A673 (cell line): ENCODE measurements around the gene CHID1. TPM values are rescaled to one million over a fixed set of nuclear protein-coding genes. Genes with fewer than 3 reads are reported as not detected.

Experiments
- BruUV-seq: library from RNA; stranded (reverse); fragments of 400-500 nt; replicated peaks from 2 replicates; lab custom pipeline; 2021; lab: Mats Ljungman, UMichigan
- CTCF ChIA-PET: fragments of 300-600 bp; sonication (Branson Sonifier 250); formaldehyde crosslinking; loops from one replicate; lab custom pipeline; 2022; ENCODE audit warnings: antibody characterized with exemption; lab: Charles Lee
- POLR2A ChIA-PET: fragments of 300-600 bp; sonication (Branson Sonifier 250); formaldehyde crosslinking; loops from one replicate; lab custom pipeline; 2022; ENCODE audit warnings: antibody characterized with exemption; ENCODE audit not compliant: low non-redundant PET; lab: Charles Lee
- DNase-seq: peaks from one replicate; pipeline ENCODE4 v3.0.0-alpha.2; 2015; ENCODE audit warnings: low spot score
- H3K27ac ChIP-seq: fragments of 200-600 bp; sonication (generic); 2 replicates; pipeline ENCODE4 v1.5.1; 2016; ENCODE audit warnings: mixed run types, low read depth, mild to moderate bottlenecking, mixed read lengths, antibody characterized with exemption, low read length; ENCODE audit not compliant: poor library complexity, severe bottlenecking
- H3K27me3 ChIP-seq: fragments of 200-600 bp; sonication (generic); replicated peaks from 2 replicates; pipeline ENCODE4 v1.6.1; 2017; ENCODE audit warnings: mixed run types, low read depth, mild to moderate bottlenecking, mixed read lengths, antibody characterized with exemption, low read length; ENCODE audit not compliant: insufficient read depth, poor library complexity
- H3K36me3 ChIP-seq: fragments of 200-600 bp; sonication (generic); 2 replicates; pipeline ENCODE4 v1.6.1; 2016; ENCODE audit warnings: mixed run types, mild to moderate bottlenecking, mixed read lengths, antibody characterized with exemption, low read length; ENCODE audit not compliant: insufficient read depth, poor library complexity, severe bottlenecking
- H3K4me1 ChIP-seq: fragments of 200-600 bp; sonication (generic); 2 replicates; pipeline ENCODE4 v1.6.1; 2017; ENCODE audit warnings: mixed run types, mild to moderate bottlenecking, mixed read lengths, antibody characterized with exemption, low read length; ENCODE audit not compliant: insufficient read depth, poor library complexity, severe bottlenecking
- H3K4me3 ChIP-seq: fragments of 200-600 bp; sonication (generic); 2 replicates; pipeline ENCODE4 v1.5.1; 2016; ENCODE audit warnings: low read depth, mixed run types, mild to moderate bottlenecking, mixed read lengths, low read length; ENCODE audit not compliant: poor library complexity, severe bottlenecking
- H3K9me3 ChIP-seq: fragments of 200-600 bp; sonication (generic); 2 replicates; pipeline ENCODE4 v1.6.1; 2016; ENCODE audit warnings: mixed run types, low read depth, mild to moderate bottlenecking, mixed read lengths, antibody characterized with exemption, low read length; ENCODE audit not compliant: poor library complexity, severe bottlenecking
- CTCF ChIP-seq: fragments of 300-800, 200-600 bp; sonication (generic); conservative IDR thresholded peaks from 2 replicates; pipeline ENCODE4 v1.5.1; 2017; ENCODE audit warnings: low read depth, mild to moderate bottlenecking, antibody characterized with exemption, low read length, moderate library complexity, mixed read lengths
- EZH2 ChIP-seq: fragments of 200-600 bp; sonication (generic); IDR thresholded peaks from 2 replicates; pipeline ENCODE4 v1.6.1; 2017; ENCODE audit warnings: borderline replicate concordance, low read depth, mild to moderate bottlenecking, mixed read lengths, antibody characterized with exemption, low read length; ENCODE audit not compliant: poor library complexity, severe bottlenecking
- intact Hi-C: fragments of 100-400 bp; cut with micrococcal nuclease; formaldehyde crosslinking; loops from one replicate; pipeline ENCODE4 v1.10.0; 2022; ENCODE audit not compliant: unreplicated experiment
- total RNA-seq: library from RNA; stranded (reverse); gene quantifications from 2 replicates; pipeline ENCODE4 v1.2.3, GENCODE V29; 2021

Gene CHID1
- total RNA-seq, 1 experiment from 2014 or later: 105 TPM

GRCh38 chr11:833114-833791, 77.4 kb downstream of the CHID1 start:
- peak; percentile 45 for DNase-seq
- intact Hi-C loops: no loop called here
- H3K27me3 ChIP-seq: no peaks in the 10 kb centered on the region
- POLR2A ChIA-PET: no interaction called here
- peaks cover 17% of the 10 kb centered on the region for H3K36me3 ChIP-seq
- H3K4me3 ChIP-seq: peak overlapping the region; percentile 69
- peak overlapping the region; percentile 75 for H3K27ac ChIP-seq
- TF ChIP-seq EZH2 (no peak), CTCF (no peak)
- BruUV-seq: no TSS peak
- CTCF ChIA-PET: no interaction called here
- no peaks in the 10 kb centered on the region for H3K9me3 ChIP-seq
- H3K4me1 ChIP-seq: peaks cover 15% of the 10 kb centered on the region

GRCh38 chr11:832529-833113, 78.0 kb downstream of the CHID1 start, which contains the start of gene CD151:
Gene CD151, plus strand, starts transcription at chr11:832952. Its CDS starts 3,118 bp downstream, at chr11:836070.
- CTCF ChIA-PET: no interaction called here

GRCh38 chr11:831961-832528, 78.6 kb downstream of the CHID1 start:
- H3K27me3 ChIP-seq: no peaks in the 10 kb centered on the region
- BruUV-seq: no TSS peak
- H3K36me3 ChIP-seq: peaks cover 10% of the 10 kb centered on the region
- H3K4me1 ChIP-seq: peaks cover 25% of the 10 kb centered on the region
- peak overlapping the region; percentile 69 for H3K4me3 ChIP-seq
- DNase-seq: no peak
- TF ChIP-seq EZH2: no peak
- TF ChIP-seq CTCF: no peak
- peak overlapping the region; percentile 54 for H3K27ac ChIP-seq
- no peaks in the 10 kb centered on the region for H3K9me3 ChIP-seq
- CTCF ChIA-PET: no interaction called here
- intact Hi-C loops: no loop called here
- POLR2A ChIA-PET: no interaction called here

More at GRCh38 chr11:832529-833113, 78.0 kb downstream of the CHID1 start, which contains the start of gene CD151:
- intact Hi-C loops: no loop called here
- peak; percentile 70 for DNase-seq
- H3K9me3 ChIP-seq: no peaks in the 10 kb centered on the region
- H3K4me1 ChIP-seq: peaks cover 21% of the 10 kb centered on the region
- no peaks in the 10 kb centered on the region for H3K27me3 ChIP-seq
- no TSS peak for BruUV-seq
- POLR2A ChIA-PET: no interaction called here
- H3K36me3 ChIP-seq: peaks cover 14% of the 10 kb centered on the region
- H3K4me3 ChIP-seq: peak within 1 kb of the TSS; percentile 69
- no peak for TF ChIP-seq EZH2
- TF ChIP-seq CTCF: no peak
- peak within 1 kb of the TSS; percentile 75 for H3K27ac ChIP-seq
